A549 (cell line): ENCODE results near the gene S1PR4.

ENCODE experiments used
- CTCF ChIP-seq: fragments of >200 bp; sonication (Bioruptor Twin); formaldehyde crosslinking; IDR thresholded peaks from 3 replicates; pipeline ENCODE4 v1.5.1; 2016
- FOXS1 ChIP-seq: fragments of 250-450 bp; sonication (Bioruptor Pico); IDR thresholded peaks from 2 replicates; pipeline ENCODE4 v1.5.0; 2020; ENCODE audit warnings: mild to moderate bottlenecking, moderate library complexity
- HMGXB4 ChIP-seq: fragments of 250-450 bp; sonication (Bioruptor Pico); IDR thresholded peaks from 2 replicates; pipeline ENCODE4 v1.5.0; 2021; ENCODE audit warnings: mild to moderate bottlenecking, moderate library complexity, borderline replicate concordance
- JUNB ChIP-seq: fragments of >200 bp; sonication (Bioruptor Twin); formaldehyde crosslinking; IDR thresholded peaks from 2 replicates; pipeline ENCODE4 v1.6.1; 2016
- MAFK ChIP-seq: fragments of 450-650 bp; IDR thresholded peaks from 2 replicates; pipeline ENCODE4 v1.6.1; 2014; ENCODE audit not compliant: partially characterized antibody
- MAX ChIP-seq: IDR thresholded peaks from 2 replicates; pipeline ENCODE4 v1.6.1; 2012
- MAZ ChIP-seq: fragments of 150-350 bp; IDR thresholded peaks from 2 replicates; pipeline ENCODE4 v1.6.1; 2014; ENCODE audit warnings: antibody characterized with exemption, low read depth, low read length, borderline replicate concordance
- MYC ChIP-seq: IDR thresholded peaks from 2 replicates; pipeline ENCODE4 v1.6.1; 2012; ENCODE audit warnings: mild to moderate bottlenecking, inconsistent platforms, low read length, improper control_type of control experiment, borderline replicate concordance
- NR3C1 ChIP-seq: fragments of >200 bp; sonication (Bioruptor Twin); formaldehyde crosslinking; IDR thresholded peaks from 3 replicates; pipeline ENCODE4 v1.6.1; 2017
- POLR2AphosphoS2 ChIP-seq: conservative IDR thresholded peaks from 2 replicates; pipeline ENCODE4 v1.6.1; 2012; ENCODE audit warnings: low read length, improper control_type of control experiment, inconsistent platforms
- RAD21 ChIP-seq, 2 experiments: fragments of >200 bp in 1 of 2; sonication (Bioruptor Twin) in 1 of 2; formaldehyde crosslinking in 1 of 2; IDR thresholded peaks in 1 of 2; conservative IDR thresholded peaks in 1 of 2; 2 replicates in 1 of 2; 3 replicates in 1 of 2; pipeline ENCODE4 v1.6.1; 2012 to 2018; ENCODE audit warnings: inconsistent platforms in 1 of 2
- RCOR1 ChIP-seq: fragments of 150-350 bp; IDR thresholded peaks from 2 replicates; pipeline ENCODE4 v1.6.1; 2014; ENCODE audit warnings: antibody characterized with exemption, low read length, low read depth
- SREBF2 ChIP-seq: fragments of 450-650 bp; IDR thresholded peaks from 2 replicates; pipeline ENCODE4 v1.6.1; 2014; ENCODE audit warnings: mild to moderate bottlenecking, moderate library complexity

GRCh38 chr19:3162418-3163229 is 15.9 kb upstream of the S1PR4 start:
- TF ChIP-seq MAZ (no peak), RAD21 (conservative IDR thresholded peaks at IDR 0.05 in 1 of 2, IDR thresholded peaks at IDR 0.05 in 1 of 2) (no peak), NR3C1 (no peak), CTCF (no peak), MAX (no peak), MYC (no peak), SREBF2 (no peak), HMGXB4 (CRISPR knock-in tag) (no peak), FOXS1 (CRISPR knock-in tag) (no peak), RCOR1 (no peak), MAFK (no peak), JUNB (no peak), POLR2AphosphoS2 (no peak)
